Activated effector memory CD4-positive, alpha-beta T cell treated with anti-CD3 and anti-CD28 coated beads, Interleukin-2, amount 50 U/mL, for 16 hours (primary cell): ENCODE measurements around the gene CBLB.

ENCODE experiments used
- DNase-seq: peaks from one replicate; pipeline ENCODE4 v3.0.0-alpha.2; 2020

The CBLB gene

DNA sequence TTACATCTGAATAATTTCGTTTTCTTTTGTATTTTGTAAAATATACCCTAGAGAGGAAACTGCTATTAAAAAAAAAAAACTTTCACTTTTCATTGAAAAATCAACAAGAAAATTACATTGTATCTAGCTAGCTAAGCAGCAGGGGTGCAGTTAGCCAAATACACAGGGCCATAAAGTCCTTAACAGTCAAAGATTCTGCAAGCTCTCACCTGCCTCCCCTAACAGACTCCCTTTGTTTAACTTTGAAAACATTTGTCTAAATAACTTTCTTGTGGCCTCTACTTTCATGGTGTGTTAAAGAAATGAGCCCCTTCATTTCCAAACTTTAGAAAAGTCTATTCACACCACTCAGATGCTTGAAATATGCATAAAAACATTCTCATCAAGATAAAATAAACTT is 23.3 kb downstream of the CBLB start:
- DNase-seq = no peak

DNA sequence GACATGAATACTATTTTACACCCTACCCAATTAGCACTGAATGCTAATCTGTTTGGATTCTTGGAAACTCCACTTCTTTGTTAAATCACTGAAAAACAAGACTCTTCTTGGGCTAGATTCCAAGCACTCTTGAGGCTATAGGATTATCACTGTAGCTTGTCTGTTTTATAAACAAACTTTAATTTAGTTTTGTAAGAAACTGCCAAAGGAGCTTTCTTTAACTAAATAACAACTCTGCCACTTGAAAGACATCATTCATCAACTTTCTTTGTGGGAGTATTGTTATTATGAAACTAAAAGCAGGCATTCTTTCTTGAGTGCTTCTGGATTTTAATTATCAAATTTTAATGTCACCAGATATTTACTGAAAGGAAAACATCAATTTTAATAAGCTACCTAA is 24.1 kb downstream of the CBLB start:
- no peak for DNase-seq

DNA sequence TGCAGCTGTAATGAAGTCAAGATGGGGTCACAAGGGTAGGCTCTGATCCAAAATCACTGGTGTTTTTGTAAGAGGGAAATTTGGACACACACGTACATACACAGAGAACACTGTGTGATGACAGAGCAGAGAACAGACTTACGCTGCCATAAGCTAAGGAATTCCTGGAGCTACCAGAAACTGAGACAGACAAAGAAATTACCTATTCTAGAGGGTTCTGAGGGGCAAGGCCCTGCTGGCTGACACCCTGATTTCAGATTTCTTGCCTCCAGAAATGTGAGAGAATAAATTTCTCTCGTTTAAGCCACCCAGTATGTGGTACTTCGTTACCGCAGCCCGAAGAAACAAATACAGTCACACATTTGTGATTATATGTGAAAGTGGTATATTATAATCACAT is 24.8 kb downstream of the CBLB start:
- no peak for DNase-seq

DNA sequence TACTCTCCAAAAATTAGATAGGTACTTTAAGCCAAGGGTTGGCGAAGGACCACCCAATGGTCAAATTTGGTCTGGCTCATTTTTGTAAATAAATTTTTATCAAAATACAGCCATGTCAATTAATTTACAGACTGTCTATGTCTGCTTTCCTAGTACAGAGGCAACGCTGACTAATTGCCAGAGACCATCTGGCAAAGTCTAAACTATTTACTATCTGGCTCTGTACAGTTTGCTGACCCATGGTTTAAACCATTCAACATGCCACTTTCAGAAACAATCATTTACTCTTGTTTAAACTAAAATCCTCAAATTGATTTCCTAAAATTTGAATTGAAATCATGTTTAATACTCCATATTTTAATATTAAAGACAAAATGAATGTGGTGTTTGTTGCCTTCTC is 25.9 kb downstream of the CBLB start:
- DNase-seq = no peak

DNA sequence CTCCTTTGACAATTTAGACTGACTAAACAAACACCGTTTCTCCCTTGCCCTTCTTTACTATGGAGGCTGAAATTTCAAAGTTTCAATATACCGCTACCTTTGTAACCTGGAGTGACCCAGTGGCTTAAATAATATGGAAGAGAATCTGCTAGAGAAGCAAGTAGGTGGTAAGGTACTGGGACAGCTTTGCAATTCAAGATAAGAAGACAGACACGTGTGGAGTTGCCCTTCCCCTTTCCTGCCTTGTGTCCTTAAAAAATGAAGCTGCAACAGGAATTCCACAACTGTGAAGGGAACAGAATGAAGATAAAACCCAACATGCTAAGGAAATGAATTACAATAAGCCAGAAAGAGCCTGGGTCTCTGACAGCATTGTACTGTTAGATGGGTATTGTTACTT is 26.4 kb downstream of the CBLB start:
- DNase-seq = no peak

DNA sequence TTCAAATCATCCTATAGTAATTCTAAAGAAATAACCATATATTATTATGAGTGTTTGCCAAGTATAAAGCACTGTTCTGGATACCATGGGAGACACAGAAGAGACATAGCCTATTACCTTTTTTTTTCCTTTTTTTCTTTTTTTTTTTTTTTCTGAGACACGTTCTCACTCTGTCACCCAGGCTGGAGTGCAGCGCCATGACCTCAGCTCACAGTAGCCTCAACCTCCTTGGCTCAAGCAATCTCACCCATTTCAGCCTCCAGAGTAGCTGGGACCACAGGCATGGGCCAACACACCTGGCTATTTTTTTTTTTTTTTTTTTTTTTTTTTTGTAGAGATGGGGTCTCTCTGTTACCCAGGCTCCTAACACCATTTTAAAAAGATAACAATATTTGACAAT is 30.9 kb downstream of the CBLB start:
- no peak for DNase-seq

DNA sequence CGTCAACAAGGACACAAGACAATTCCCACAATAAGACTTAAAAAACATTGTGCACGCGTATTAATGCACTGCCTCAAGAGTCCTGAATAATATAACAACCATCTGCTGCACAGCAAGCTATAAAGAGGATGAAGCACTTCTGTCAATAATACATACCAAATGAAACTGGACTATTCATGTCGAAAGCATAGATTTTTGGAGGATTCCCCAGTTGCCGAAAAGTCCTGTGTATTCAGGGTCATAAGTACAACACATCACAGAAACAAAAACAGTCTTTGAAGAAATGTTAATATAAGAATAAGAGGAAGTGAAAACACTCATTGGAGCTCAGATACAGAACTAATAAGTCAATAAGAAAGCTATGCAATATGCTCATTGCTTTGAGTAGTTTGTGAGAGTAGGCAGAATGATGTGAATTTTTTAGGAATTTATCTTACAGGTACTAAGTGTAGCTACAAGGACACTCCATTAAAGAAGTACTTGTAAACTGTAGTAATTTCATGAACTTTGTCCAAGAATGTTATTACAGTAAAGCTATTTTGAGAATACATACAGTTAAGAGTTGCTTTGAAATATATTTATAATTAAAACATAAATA is 31.6 kb downstream of the CBLB start:
- DNase-seq = no peak

DNA sequence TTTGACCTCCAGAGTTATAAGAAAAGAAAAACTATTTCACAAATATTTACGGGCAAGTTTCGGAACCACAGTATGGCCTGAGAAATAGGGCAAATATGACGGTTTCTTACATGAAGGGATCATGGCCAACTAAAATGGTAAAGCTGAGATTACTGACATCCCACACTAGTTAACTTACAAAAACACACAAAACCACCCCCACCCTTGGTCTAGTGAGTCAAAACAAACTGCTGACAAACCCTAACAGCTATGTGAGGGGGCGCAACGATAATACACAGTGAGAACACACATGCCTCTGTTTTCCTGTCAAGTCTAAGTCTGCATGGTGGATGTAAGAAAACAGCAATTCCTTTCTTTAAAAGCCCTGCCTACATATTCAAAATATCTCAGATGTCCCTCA is 32.3 kb downstream of the CBLB start:
- no peak for DNase-seq

DNA sequence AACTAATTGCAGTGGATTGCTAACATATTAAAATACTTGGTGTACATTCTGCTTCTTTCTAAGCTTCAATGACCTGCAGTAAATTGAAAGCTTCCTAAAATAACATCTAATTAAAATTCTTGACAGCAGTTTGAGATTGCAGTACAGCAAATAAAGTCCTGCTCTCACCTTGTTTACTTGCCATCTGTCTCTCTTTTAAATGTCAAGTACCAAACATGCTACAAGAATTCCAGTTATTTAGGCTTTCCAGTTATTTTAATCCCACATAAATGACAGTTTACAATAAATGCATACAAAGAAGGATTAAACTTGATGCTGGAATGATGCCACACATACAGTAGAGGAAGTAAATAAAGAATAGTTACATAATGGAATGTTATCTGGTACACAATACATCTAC is 33.2 kb downstream of the CBLB start:
- no peak for DNase-seq

DNA sequence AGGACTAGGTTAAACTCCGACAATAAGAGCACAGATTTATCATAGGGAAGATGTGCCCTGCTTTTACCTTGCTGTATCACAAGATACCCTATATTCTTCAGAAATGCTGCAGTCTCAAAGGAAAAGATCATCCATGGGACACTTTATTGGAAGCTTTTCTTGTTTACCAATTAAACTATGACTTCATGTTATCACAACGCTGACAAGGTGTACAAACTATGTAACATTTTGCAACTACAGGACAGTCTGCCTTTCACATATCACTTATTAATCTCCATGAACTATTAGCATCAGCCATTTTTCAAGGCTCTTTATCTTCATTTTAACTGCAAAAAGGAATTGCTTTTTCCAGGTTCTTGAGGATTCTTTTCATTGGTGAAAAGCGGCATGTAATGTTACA is 34.0 kb downstream of the CBLB start:
- no peak for DNase-seq

DNA sequence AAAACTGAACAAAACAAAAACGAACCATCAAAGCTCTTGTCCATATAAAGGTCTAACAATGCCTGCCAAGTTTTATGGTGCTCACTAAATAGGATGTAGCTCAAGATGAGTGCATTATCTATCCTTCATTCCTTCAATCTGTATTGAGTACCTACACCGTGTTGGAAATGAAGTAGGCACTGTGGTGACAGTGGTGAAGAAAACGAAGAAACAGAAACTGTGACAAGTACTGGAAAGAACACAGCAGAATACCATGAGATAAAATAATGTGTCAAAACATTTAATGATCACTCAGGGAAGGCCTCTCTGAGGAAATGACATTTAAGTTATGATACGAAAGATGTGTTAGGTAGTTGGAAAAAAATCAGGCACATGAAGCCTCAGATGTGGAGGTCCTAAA is 36.2 kb downstream of the CBLB start:
- DNase-seq = no peak

DNA sequence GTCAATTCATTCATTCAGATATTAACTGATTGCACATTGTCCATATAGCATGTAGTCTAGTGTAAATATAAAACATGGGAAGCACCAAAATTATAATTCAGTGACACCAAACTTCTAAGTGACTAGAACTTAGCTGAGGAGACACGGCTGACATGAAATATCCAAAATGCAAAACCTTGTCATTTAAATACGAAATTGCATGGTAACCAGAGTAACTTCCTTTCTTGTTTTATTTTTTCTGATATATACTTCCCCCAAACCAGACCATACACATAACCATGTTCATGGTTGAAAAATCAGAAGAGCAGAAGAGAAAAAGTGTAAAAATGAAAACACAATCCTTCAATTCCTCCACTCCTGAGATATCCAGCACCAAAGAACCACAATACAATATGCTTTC is 38.0 kb downstream of the CBLB start:
- DNase-seq = no peak

DNA sequence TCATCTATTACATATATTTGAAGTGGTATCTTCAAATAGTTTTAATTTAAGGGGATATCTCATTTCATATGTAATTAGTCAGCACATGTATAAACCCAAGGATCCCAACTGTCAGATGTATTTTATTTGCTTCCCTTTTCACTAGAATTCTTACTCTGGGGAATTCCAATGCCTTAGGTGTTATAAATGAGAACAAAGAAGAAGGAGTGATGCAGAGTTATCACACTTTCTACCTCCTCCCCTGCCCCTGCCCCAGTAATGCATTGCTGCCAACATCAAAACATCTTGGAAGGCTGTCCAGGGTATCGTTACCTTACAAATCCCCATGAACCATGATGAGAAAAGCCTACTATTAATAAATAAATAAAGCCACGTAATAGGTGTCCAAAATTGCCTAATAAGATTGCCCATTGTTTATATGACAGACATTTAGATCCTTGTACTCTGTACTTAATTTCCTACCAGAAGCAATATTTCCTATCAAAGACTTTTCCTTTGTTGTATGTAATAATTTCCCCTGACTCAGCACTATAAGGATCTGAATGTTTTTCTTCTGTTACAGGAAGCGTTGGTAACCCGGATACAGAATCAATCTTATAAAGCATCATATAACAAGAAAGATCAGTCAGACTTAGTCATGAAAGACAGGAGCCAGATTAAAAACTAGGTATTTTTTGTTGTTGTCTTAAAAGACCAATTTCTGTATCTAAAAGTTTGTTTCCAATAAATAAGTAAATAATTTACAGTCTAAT is 38.8 kb downstream of the CBLB start:
- DNase-seq = no peak

DNA sequence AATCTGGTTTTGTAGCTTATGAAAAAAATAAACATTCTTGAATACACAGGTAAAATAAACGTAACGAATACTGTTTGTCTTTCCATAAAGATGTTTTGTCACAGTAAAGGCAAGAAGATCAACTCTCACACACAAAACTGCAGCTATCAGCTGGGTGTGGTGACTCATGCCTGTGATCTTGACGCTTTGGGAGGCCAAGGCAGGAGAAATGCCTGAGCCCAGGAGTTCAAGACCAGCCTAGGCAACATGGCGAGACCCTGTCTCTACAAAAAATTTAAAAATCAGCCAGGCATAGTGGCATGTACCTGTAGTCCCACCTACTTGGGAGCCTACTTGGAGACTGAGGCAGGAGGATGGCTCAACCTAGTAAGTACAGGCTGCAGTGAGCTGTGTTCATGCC is 39.6 kb downstream of the CBLB start:
- DNase-seq = no peak

DNA sequence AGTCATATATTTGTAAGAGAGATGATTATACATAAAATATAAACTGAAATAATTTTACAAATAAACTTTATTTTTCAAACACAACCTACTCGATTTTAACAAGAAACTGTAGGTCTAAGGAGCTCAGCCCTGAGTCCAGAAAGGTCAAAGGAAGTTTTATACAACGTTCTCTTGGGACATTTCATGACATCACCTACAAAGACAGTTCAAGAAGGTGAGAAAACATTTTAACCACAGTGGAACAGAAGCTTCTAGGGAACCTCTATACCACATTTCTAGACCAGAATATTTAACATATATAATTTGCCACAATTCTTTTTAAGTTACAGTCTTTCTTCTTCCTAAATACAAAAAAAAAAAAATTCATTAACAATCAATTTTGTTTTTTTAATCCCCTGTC is 40.1 kb downstream of the CBLB start:
- no peak for DNase-seq

DNA sequence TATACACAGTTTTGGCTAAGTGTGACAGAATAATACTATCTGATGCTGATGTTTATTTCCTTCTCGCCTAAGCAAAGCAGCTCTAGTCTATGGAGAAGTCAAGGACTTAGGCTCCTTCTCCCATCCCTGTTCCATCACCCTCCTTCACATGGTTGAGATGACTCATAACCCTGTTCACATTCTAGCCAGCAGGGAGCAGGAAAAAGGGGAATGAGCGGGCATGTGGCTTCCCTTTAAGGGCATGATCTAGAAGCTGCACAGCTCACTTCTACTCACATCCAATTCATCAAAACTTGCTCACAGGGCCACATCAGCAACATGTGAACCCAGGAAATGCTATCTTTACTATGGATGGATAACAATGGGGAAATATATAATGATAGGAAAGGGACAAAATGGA is 40.9 kb downstream of the CBLB start:
- DNase-seq = no peak

DNA sequence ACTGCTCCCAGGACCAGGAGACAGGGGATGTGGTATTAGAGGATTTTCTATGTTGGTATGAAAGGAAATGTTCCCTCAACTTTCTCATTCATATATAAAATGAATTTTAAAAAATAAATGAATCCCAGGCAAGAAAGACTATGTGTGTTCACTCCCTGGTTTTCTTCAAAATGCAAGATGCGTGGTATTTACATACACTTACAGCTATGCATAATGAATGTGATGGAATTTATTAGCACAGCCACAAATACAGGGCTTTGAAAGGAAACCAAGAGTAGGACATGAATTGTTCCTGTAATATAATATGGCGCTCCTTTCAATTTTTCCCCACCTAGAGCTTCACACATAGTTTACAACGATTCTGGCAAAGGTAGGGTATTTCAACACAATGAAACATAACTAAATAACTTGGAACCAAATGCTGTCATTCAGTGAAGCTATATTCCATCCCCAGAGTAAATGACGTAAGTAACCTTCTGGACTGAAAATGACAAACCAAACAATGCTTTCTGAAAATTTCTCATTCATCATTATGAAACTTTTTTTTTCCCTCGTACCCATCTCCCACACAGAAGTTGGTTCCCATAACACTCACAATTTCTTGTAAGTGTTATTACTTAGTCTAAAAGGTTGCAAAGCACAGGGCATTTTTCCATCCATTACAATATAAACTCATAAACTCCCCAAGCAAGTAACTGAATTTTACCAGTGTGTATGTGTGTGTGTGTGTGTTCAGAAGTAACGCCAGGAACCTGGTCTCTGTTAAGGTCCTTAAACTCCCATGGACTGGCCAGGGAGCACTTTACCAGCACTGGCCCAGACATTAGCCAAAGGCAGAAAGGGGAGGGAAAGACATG is 41.8 kb downstream of the CBLB start:
- DNase-seq = no peak

DNA sequence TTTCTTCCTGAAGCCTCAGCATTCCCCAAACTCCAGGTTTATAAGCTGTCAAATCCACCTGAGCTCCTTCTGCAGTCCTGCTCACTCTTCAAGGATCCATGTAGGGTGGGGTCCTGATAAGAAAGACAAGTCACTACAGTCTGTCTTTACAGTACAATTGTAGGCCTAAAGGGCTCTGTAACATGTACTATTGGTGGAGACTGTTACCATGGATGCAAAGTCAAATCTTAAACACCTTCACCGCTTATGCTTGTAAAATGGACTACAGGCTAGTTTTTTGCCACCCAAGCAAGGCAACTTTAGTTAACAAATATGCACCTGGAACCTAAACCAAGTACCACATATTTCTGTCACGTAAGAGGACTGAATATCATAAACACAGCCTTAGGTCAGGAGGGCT is 44.7 kb downstream of the CBLB start:
- no peak for DNase-seq

DNA sequence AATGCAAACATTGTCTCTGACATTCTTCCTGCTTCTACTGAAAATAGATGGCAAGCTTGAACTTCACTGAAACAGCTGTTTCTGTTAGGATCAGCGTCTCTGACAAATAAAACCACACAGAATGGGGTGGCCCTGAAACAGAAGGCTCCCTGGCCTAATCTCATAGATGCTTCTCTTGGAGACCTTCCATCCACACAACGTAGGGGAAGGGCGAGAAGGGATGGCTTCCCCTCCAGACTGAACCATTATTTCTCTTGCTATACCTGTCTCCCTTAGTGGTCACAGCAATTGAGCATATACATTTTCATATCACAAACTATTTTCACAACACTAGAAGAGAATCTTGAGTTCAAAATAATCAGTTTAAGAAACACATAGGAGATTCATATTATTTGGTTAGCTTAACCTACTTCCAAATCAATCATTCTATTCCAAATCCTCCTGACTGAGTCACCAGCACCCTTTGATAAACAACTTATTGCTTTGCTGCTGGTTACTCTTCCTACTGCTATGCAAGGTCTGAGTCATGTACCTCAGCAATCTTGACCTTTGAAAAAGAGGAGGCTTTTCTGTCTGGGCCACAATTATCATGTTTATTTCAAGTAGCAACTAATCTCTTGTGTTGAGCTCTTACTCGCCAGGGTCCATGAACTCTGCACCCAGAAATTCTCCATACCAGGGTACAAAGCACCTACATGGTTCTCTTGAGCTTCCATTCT is 45.5 kb downstream of the CBLB start:
- DNase-seq = no peak

DNA sequence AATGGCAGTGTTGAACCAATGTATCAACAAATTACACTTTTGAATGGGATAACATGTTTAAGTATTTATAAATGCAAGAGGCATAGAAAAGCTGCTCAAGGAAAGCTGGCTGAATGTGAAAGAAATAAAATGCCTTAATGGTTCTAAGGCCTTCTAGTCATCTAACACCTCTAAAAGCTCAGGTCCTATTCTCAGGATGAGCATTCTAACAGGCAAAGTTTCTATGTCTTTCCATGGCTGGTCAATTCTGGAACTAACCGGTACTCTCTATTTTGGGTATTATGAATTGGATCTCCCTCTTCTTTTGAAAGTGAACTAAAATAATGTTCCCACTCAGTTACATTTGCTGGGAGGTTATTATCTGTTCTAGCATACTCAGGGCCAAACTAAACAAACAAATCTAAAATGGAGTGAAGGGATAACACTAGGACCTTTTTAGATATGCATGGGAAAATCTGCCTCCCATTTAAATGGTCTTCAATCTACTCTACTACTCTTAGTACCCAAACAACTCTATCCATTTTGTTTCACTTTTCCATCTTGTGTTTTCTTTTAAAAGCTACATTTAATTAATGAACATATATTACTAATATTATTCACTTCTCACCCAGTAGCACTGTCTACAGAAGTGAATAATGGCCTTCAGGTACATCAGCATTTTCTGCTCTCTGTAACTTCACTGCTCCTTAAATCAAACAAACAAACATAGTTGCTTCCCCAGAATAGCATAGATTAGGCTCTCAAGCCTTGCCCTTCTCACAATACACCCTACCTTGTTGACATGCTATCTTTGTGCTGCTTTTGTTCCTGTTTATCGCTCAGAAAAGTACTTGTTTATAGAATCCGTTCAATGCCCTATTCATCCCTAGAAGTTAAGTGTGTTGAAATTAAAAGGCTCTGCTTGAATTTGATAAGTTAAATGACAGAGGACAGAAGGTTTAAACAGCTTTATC is 46.4 kb downstream of the CBLB start:
- no peak for DNase-seq

DNA sequence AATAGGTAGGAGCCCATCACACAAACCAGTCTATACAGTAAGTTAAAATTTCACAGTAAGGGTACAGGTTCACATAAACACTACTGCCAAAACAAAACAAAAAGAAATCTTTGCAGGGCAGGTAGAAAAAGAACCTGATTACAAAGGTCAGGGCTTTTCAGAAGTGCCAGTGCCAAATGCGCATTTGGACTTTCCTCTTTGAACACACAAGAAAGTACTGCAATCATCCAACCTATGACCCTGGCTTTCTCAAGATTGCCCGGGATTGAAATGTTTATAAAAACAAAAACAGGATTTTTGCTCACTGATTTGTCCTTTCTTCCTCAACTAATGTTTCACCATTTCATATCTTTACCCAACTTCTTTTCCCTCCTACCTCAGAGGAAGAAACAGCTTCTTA is 47.4 kb downstream of the CBLB start:
- DNase-seq = no peak

DNA sequence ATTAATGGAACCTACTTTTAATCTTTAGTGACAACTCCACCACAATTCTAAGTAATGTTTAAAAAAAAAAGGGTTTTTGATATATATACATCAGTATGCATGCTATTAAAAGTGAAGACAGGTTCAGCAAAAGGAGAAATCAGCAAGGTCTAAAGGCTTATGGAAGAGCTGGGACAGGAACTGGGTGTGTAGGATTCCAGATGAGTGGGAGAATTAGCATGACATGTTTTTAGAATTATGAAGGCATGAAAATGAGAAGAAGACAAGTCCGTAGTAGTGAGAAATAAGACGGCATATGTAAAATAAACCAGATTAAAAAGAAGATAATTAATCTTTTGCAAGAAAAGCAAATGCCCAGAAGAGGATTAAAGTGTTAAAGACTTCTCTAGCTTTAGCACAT is 52.0 kb downstream of the CBLB start:
- DNase-seq = no peak
